ENCODE data around the gene ZFP90. TPM values are rescaled to one million over a fixed set of nuclear protein-coding genes. Genes with fewer than 3 reads are reported as not detected.

ZFP90 gene
- total RNA-seq, 1 experiment from 2014 or later, result 30.4 TPM

DNA sequence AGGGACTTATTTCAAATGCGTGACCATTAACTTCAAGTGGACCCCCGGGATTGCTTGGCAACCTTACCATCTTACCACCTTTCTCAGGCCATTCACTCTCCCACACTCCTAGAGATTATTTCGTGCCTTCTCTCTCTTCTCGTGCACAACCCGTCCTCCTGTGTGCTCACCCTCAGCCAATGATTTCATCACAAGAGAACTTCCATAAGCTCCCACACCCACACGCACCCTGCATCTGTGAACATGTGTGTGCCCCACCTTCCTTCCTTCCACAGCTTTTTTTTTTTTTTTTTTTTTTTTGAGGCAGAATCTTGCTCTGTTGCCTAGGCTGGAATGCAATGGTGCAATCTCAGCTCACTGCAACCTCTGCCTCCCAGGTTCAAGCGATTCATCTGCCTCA, 78.6 kb downstream of the ZFP90 start:
- CTCF ChIA-PET, result interaction anchor here (0.6 kb wide), 1 partner anchor 102 kb away, joined by 5 read pairs; no protein-coding TSS in a partner anchor
- Mint-ChIP-seq H3K9me3 (ENCODE audit: low read depth, unreplicated experiment) (peaks cover 3% of the 10 kb centered on the region), H3K36me3 (ENCODE audit: insufficient read depth, unreplicated experiment) (no peaks in the 10 kb centered on the region), H3K27ac (ENCODE audit: unreplicated experiment) (no peak overlapping the region), H3K4me3 (ENCODE audit: low read depth, unreplicated experiment) (no peak overlapping the region), H3K27me3 (ENCODE audit: unreplicated experiment) (peaks cover 22% of the 10 kb centered on the region), H3K4me1 (ENCODE audit: low read depth, unreplicated experiment) (no peaks in the 10 kb centered on the region)
- no peak for DNase-seq
- intact Hi-C loops (cut with micrococcal nuclease; ENCODE audit: unreplicated experiment), result no loop called here
- no TSS peak for BruUV-seq (replicated peaks)
- TF ChIP-seq, protein P1, sequence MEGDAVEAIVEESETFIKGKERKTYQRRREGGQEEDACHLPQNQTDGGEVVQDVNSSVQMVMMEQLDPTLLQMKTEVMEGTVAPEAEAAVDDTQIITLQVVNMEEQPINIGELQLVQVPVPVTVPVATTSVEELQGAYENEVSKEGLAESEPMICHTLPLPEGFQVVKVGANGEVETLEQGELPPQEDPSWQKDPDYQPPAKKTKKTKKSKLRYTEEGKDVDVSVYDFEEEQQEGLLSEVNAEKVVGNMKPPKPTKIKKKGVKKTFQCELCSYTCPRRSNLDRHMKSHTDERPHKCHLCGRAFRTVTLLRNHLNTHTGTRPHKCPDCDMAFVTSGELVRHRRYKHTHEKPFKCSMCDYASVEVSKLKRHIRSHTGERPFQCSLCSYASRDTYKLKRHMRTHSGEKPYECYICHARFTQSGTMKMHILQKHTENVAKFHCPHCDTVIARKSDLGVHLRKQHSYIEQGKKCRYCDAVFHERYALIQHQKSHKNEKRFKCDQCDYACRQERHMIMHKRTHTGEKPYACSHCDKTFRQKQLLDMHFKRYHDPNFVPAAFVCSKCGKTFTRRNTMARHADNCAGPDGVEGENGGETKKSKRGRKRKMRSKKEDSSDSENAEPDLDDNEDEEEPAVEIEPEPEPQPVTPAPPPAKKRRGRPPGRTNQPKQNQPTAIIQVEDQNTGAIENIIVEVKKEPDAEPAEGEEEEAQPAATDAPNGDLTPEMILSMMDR (IDR thresholded peaks at IDR 0.05; ENCODE audit: unreplicated experiment), result no peak

Other genes with a start within 250 kb of the ZFP90 start
- 28.4 and 34.9 TPM in 2 replicates for gene SLC7A6OS, start 228.3 kb upstream of the ZFP90 start, total RNA-seq (2022)
- gene PRMT7, start 228.3 kb upstream of the ZFP90 start, total RNA-seq (2022), result 49.4 and 57.8 TPM in 2 replicates
- 0.42 and 1.2 TPM in 2 replicates for gene SMPD3, start 90.8 kb upstream of the ZFP90 start, total RNA-seq (2022)
- 31.4 and 41.7 TPM in 2 replicates for gene CDH3, start 106.0 kb downstream of the ZFP90 start, total RNA-seq (2022)
- 328 and 421 TPM in 2 replicates for gene CDH1, start 198.0 kb downstream of the ZFP90 start, total RNA-seq (2022)

All from Calu3 (cell line).